H1 (cell line): ENCODE measurements around the gene OR8K5. TPM values are rescaled to one million over a fixed set of nuclear protein-coding genes. Genes with fewer than 3 reads are reported as not detected.

Experiments
- CEBPB ChIP-seq: IDR thresholded peaks from 2 replicates; pipeline ENCODE4 v1.6.1; 2012; ENCODE audit warnings: low read depth, low read length
- CHD2 ChIP-seq: IDR thresholded peaks from 2 replicates; pipeline ENCODE4 v1.6.1; 2012; ENCODE audit warnings: low read length, improper control_type of control experiment
- EZH2 ChIP-seq: fragments of 200-600 bp; sonication (generic); IDR thresholded peaks from 2 replicates; pipeline ENCODE4 v1.7.1; 2012; ENCODE audit warnings: low read depth, mild to moderate bottlenecking, moderate library complexity, low read length, inconsistent platforms; ENCODE audit not compliant: severe bottlenecking
- FOSL1 ChIP-seq: IDR thresholded peaks from 2 replicates; pipeline ENCODE4 v1.6.1; 2011; ENCODE audit warnings: mild to moderate bottlenecking, low read depth, low read length, moderate library complexity; ENCODE audit not compliant: insufficient read depth
- KDM4A ChIP-seq: IDR thresholded peaks from one replicate; pipeline ENCODE4 v1.7.1; 2012; ENCODE audit warnings: low read depth, mild to moderate bottlenecking, moderate library complexity, low read length, inconsistent platforms; ENCODE audit not compliant: severe bottlenecking
- PHF8 ChIP-seq: fragments of 200-600 bp; sonication (generic); conservative IDR thresholded peaks from 2 replicates; pipeline ENCODE4 v1.7.1; 2012; ENCODE audit warnings: low read depth, mild to moderate bottlenecking, inconsistent platforms, low read length, moderate library complexity
- SIN3A ChIP-seq, 2 experiments: IDR thresholded peaks in 1 of 2; conservative IDR thresholded peaks in 1 of 2; 2 replicates each; pipeline ENCODE4 v1.6.1; 2011 to 2012; ENCODE audit warnings: low read length in 2 of 2, improper control_type of control experiment in 1 of 2, low read depth in 1 of 2, mild to moderate bottlenecking in 1 of 2
- TAF1 ChIP-seq: IDR thresholded peaks from 2 replicates; pipeline ENCODE4 v1.6.1; 2011; ENCODE audit warnings: mild to moderate bottlenecking, low read depth, low read length
- TBP ChIP-seq: IDR thresholded peaks from 2 replicates; pipeline ENCODE4 v1.6.1; 2011; ENCODE audit warnings: low read depth, low read length, improper control_type of control experiment
- polyA plus RNA-seq, 7 experiments: library from polyadenylated mRNA; depleted of rRNA in 3 of 7; stranded (reverse) in 5 of 7; unstranded in 2 of 7; fragments of >200 nt in 5 of 7; fragments of 200-250 nt in 2 of 7; gene quantifications; 1 replicate in 5 of 7; 2 replicates in 1 of 7; 4 replicates in 1 of 7; pipeline versions ENCODE4 v1.2.1 to v1.2.3, GENCODE V29; 2011 to 2013; ENCODE audit warnings: missing spikeins in 2 of 7, mixed read lengths in 2 of 7
- total RNA-seq: library from RNA; stranded (reverse); fragmentation: NEBNext Ultra II Directional; extraction: Animal tissue kit (Norgen Biotek cat#: 25700); gene quantifications from 2 replicates; pipeline ENCODE4 v1.2.1, GENCODE V29; 2021
- TF ChIP-seq, protein P1 (sequence below): fragments of 300-600 bp; sonication (generic); IDR thresholded peaks from 2 replicates; pipeline ENCODE4 v1.7.1; 2012; ENCODE audit warnings: low read length, moderate library complexity, mild to moderate bottlenecking, inconsistent platforms; ENCODE audit not compliant: insufficient replicate concordance

OR8K5 gene
- total and polyA plus RNA-seq, 2 of the 8 experiments (the other 6 are each of a cell fraction or from before 2014, with no cell fraction given) = not detected

- TF ChIP-seq, protein P1, sequence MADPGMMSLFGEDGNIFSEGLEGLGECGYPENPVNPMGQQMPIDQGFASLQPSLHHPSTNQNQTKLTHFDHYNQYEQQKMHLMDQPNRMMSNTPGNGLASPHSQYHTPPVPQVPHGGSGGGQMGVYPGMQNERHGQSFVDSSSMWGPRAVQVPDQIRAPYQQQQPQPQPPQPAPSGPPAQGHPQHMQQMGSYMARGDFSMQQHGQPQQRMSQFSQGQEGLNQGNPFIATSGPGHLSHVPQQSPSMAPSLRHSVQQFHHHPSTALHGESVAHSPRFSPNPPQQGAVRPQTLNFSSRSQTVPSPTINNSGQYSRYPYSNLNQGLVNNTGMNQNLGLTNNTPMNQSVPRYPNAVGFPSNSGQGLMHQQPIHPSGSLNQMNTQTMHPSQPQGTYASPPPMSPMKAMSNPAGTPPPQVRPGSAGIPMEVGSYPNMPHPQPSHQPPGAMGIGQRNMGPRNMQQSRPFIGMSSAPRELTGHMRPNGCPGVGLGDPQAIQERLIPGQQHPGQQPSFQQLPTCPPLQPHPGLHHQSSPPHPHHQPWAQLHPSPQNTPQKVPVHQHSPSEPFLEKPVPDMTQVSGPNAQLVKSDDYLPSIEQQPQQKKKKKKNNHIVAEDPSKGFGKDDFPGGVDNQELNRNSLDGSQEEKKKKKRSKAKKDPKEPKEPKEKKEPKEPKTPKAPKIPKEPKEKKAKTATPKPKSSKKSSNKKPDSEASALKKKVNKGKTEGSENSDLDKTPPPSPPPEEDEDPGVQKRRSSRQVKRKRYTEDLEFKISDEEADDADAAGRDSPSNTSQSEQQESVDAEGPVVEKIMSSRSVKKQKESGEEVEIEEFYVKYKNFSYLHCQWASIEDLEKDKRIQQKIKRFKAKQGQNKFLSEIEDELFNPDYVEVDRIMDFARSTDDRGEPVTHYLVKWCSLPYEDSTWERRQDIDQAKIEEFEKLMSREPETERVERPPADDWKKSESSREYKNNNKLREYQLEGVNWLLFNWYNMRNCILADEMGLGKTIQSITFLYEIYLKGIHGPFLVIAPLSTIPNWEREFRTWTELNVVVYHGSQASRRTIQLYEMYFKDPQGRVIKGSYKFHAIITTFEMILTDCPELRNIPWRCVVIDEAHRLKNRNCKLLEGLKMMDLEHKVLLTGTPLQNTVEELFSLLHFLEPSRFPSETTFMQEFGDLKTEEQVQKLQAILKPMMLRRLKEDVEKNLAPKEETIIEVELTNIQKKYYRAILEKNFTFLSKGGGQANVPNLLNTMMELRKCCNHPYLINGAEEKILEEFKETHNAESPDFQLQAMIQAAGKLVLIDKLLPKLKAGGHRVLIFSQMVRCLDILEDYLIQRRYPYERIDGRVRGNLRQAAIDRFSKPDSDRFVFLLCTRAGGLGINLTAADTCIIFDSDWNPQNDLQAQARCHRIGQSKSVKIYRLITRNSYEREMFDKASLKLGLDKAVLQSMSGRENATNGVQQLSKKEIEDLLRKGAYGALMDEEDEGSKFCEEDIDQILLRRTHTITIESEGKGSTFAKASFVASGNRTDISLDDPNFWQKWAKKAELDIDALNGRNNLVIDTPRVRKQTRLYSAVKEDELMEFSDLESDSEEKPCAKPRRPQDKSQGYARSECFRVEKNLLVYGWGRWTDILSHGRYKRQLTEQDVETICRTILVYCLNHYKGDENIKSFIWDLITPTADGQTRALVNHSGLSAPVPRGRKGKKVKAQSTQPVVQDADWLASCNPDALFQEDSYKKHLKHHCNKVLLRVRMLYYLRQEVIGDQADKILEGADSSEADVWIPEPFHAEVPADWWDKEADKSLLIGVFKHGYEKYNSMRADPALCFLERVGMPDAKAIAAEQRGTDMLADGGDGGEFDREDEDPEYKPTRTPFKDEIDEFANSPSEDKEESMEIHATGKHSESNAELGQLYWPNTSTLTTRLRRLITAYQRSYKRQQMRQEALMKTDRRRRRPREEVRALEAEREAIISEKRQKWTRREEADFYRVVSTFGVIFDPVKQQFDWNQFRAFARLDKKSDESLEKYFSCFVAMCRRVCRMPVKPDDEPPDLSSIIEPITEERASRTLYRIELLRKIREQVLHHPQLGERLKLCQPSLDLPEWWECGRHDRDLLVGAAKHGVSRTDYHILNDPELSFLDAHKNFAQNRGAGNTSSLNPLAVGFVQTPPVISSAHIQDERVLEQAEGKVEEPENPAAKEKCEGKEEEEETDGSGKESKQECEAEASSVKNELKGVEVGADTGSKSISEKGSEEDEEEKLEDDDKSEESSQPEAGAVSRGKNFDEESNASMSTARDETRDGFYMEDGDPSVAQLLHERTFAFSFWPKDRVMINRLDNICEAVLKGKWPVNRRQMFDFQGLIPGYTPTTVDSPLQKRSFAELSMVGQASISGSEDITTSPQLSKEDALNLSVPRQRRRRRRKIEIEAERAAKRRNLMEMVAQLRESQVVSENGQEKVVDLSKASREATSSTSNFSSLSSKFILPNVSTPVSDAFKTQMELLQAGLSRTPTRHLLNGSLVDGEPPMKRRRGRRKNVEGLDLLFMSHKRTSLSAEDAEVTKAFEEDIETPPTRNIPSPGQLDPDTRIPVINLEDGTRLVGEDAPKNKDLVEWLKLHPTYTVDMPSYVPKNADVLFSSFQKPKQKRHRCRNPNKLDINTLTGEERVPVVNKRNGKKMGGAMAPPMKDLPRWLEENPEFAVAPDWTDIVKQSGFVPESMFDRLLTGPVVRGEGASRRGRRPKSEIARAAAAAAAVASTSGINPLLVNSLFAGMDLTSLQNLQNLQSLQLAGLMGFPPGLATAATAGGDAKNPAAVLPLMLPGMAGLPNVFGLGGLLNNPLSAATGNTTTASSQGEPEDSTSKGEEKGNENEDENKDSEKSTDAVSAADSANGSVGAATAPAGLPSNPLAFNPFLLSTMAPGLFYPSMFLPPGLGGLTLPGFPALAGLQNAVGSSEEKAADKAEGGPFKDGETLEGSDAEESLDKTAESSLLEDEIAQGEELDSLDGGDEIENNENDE = no peak
- no peak for TF ChIP-seq PHF8
- TF ChIP-seq KDM4A = no peak
- no peak for TF ChIP-seq TAF1
- TF ChIP-seq CHD2 = no peak
- no peak for TF ChIP-seq EZH2
- no peak for TF ChIP-seq FOSL1
- no peak for TF ChIP-seq CEBPB
- TF ChIP-seq TBP = no peak
- no peak for TF ChIP-seq SIN3A (conservative IDR thresholded peaks at IDR 0.05 in 1 of 2, IDR thresholded peaks at IDR 0.05 in 1 of 2; ENCODE audit: low read depth in 1 of 2, low read length in 2 of 2)
Measured at GRCh38 chr11:56183459-56183858, 23.3 kb upstream of the OR8K5 start (continued).
